Measurements from ENCODE around the gene LY6G6C. TPM values are rescaled to one million over a fixed set of nuclear protein-coding genes. Genes with fewer than 3 reads are reported as not detected.

LY6G6C gene
- total RNA-seq, 4 donors from 2014 or later, result not detected

DNA sequence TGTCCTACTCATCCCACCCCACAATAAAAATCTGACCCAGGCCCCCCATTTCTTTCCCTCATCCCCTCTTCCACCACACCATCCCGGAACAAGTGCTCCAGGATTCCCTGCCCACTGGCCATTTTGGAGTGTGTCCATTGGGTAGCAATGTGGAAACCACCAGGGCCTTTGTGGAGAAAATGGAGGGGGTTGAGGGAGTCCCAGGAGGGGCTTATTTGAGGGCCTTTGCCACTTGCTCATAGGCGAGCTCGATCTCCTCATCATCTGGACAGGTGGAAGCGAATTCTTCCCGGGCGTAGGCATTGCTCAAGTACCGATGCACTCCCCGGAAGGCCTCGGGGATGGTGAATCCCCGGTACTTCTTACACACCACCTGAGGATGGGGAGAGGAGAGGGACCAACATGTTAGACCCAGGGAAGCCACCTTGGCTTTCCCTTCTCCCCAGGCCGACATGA, 9.1 kb upstream of the LY6G6C start:
- H3K36me3 ChIP-seq, result peaks cover 0 to 64% of the 10 kb centered on the region in 2 donors

GRCh38 chr6:31729979-31730630, 8.6 kb upstream of the LY6G6C start:
- peak; percentile 47 for TF ChIP-seq POLR2AphosphoS5 (IDR thresholded peaks at IDR 0.05)
- TF ChIP-seq CTCF (IDR thresholded peaks at IDR 0.05), result no peak
- no peak for TF ChIP-seq EP300 (IDR thresholded peaks at IDR 0.05)
- TF ChIP-seq POLR2A (IDR thresholded peaks at IDR 0.05), result peak; percentile 42 to 43
- H3K9me3 ChIP-seq, result no peaks in the 10 kb centered on the region
- ATAC-seq, result peak; percentile 85

More for the DNA sequence above, 9.1 kb upstream of the LY6G6C start:
- H3K27me3 ChIP-seq, result no peaks in the 10 kb centered on the region
- 84% methylated on average over 4 of the region's 11 CpGs; no CpG with 5 or more reads in 1 of the 2 donors for WGBS, 2 donors (ENCODE audit: low coverage in 1 of 2)
- H3K4me1 ChIP-seq, result peaks cover 0 to 79% (median 31%) of the 10 kb centered on the region in 3 donors
- ATAC-seq, result no peak
- peak overlapping the region in 1 of 2 donors; percentile 80 for H3K4me3 ChIP-seq
- TF ChIP-seq EP300 (IDR thresholded peaks at IDR 0.05) (no peak), CTCF (IDR thresholded peaks at IDR 0.05) (no peak), POLR2AphosphoS5 (IDR thresholded peaks at IDR 0.05) (no peak), POLR2A (IDR thresholded peaks at IDR 0.05) (no peak)
- no peaks in the 10 kb centered on the region for H3K9me3 ChIP-seq
- H3K27ac ChIP-seq, result peak overlapping the region; percentile 94 to 99 (median 96)

GRCh38 chr6:31729515-31729978, 8.0 kb upstream of the LY6G6C start:
- peak; percentile 92 for ATAC-seq
- H3K9me3 ChIP-seq, result no peaks in the 10 kb centered on the region
- peaks cover 0 to 70% (median 29%) of the 10 kb centered on the region in 3 donors for H3K4me1 ChIP-seq
- 0% methylated on average over 3 to 7 of the region's 29 CpGs for WGBS, 2 donors (ENCODE audit: low coverage in 1 of 2)
- H3K36me3 ChIP-seq, result peaks cover 0 to 72% of the 10 kb centered on the region in 2 donors
- peak overlapping the region; percentile 94 to 99 (median 96) for H3K27ac ChIP-seq
- H3K27me3 ChIP-seq, result no peaks in the 10 kb centered on the region
- H3K4me3 ChIP-seq, result peak overlapping the region; percentile 80 to 92
- no peak for TF ChIP-seq EP300 (IDR thresholded peaks at IDR 0.05)
- TF ChIP-seq POLR2AphosphoS5 (IDR thresholded peaks at IDR 0.05), result peak; percentile 68
- TF ChIP-seq CTCF (IDR thresholded peaks at IDR 0.05), result peak in 2 of 4 experiments; percentile 63 to 75

More at GRCh38 chr6:31729979-31730630, 8.6 kb upstream of the LY6G6C start:
- 4% methylated on average over 8 to 11 of the region's 46 CpGs for WGBS, 2 donors (ENCODE audit: low coverage in 1 of 2)
- no peaks in the 10 kb centered on the region for H3K27me3 ChIP-seq
- H3K36me3 ChIP-seq, result peaks cover 0 to 69% of the 10 kb centered on the region in 2 donors
- peak overlapping the region; percentile 94 to 99 (median 96) for H3K27ac ChIP-seq
- H3K4me1 ChIP-seq, result peaks cover 0 to 76% (median 31%) of the 10 kb centered on the region in 3 donors
- peak overlapping the region; percentile 80 to 92 for H3K4me3 ChIP-seq

- peak; percentile 26 for ATAC-seq
These were observed 7.4 kb upstream of the LY6G6C start, which contains the start of gene DDAH2 for GRCh38 chr6:31728767-31729514. TSS of gene DDAH2 (minus strand) at chr6:31729299. CDS start at chr6:31729161, 138 bp downstream.

More at GRCh38 chr6:31728767-31729514, 7.4 kb upstream of the LY6G6C start, which contains the start of gene DDAH2:
- TF ChIP-seq EP300 (IDR thresholded peaks at IDR 0.05) (no peak), CTCF (IDR thresholded peaks at IDR 0.05) (peak in 1 of 4 experiments; percentile 56), POLR2AphosphoS5 (IDR thresholded peaks at IDR 0.05) (no peak), POLR2A (IDR thresholded peaks at IDR 0.05) (peak in 1 of 2 donors; percentile 8)
- Histone ChIP-seq H3K9me3 (no peaks in the 10 kb centered on the region), H3K27ac (peak within 1 kb of the TSS; percentile 94 to 99 (median 96)), H3K36me3 (peaks cover 0 to 68% of the 10 kb centered on the region in 2 donors), H3K4me1 (peaks cover 0 to 64% (median 23%) of the 10 kb centered on the region in 3 donors), H3K4me3 (peak within 1 kb of the TSS; percentile 80 to 92), H3K27me3 (no peaks in the 10 kb centered on the region)
- WGBS, 2 donors (ENCODE audit: low coverage in 1 of 2), result 0 to 5% methylated on average over 3 to 7 of the region's 36 CpGs

Data from gastroesophageal sphincter (tissue), 4 donors.